ENCODE measurements around the gene TCF7L1. TPM values are rescaled to one million over a fixed set of nuclear protein-coding genes. Genes with fewer than 3 reads are reported as not detected.

Gene TCF7L1
- total RNA-seq, 2 experiments from 2014 or later: not detected

DNA sequence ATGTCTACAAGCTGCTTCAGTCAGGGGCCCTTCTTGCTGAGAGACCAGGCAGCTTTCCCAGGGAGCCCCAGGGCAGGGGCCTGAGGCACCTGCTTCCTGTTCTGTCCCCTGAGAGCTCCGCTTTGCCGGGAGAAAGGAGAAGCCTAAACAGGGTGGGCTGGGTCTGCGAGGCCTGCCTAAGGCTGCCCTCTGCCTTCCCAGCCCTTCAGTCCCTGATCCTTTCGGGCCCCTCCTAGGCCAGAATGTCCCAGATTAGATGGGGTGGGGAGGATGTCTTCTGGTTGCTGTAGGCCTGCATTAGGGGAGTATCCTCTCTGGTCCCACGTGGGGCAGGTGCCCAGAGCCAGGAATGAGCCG lies 122.2 kb downstream of the TCF7L1 start:
- no peaks in the 10 kb centered on the region for H3K36me3 ChIP-seq (ENCODE audit: insufficient read depth, low read length)
- no peaks in the 10 kb centered on the region for H3K9me3 Mint-ChIP-seq
- POLR2A ChIA-PET: no interaction called here
- no peaks in the 10 kb centered on the region for H3K9me3 ChIP-seq (ENCODE audit: control insufficient read depth in 1 of 2, insufficient read depth in 1 of 2, low read length in 2 of 2)
- no peaks in the 10 kb centered on the region for H3K4me1 ChIP-seq (ENCODE audit: insufficient read depth, low read length)
- CTCF ChIA-PET: no interaction called here
- ATAC-seq (ENCODE audit: poor library complexity) (no peak), DNase-seq (no peak)
- no peak overlapping the region for H3K27ac ChIP-seq (ENCODE audit: low read depth in 1 of 2, low read length in 2 of 2)
- no peak overlapping the region for H3K27ac Mint-ChIP-seq
- H3K27me3 Mint-ChIP-seq: no peaks in the 10 kb centered on the region
- H3K4me1 Mint-ChIP-seq (ENCODE audit: low read depth): no peaks in the 10 kb centered on the region
- TF ChIP-seq, protein P1, sequence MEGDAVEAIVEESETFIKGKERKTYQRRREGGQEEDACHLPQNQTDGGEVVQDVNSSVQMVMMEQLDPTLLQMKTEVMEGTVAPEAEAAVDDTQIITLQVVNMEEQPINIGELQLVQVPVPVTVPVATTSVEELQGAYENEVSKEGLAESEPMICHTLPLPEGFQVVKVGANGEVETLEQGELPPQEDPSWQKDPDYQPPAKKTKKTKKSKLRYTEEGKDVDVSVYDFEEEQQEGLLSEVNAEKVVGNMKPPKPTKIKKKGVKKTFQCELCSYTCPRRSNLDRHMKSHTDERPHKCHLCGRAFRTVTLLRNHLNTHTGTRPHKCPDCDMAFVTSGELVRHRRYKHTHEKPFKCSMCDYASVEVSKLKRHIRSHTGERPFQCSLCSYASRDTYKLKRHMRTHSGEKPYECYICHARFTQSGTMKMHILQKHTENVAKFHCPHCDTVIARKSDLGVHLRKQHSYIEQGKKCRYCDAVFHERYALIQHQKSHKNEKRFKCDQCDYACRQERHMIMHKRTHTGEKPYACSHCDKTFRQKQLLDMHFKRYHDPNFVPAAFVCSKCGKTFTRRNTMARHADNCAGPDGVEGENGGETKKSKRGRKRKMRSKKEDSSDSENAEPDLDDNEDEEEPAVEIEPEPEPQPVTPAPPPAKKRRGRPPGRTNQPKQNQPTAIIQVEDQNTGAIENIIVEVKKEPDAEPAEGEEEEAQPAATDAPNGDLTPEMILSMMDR (IDR thresholded peaks at IDR 0.05): no peak
- H3K27me3 ChIP-seq (ENCODE audit: control insufficient read depth in 1 of 2, insufficient read depth in 2 of 2, low read length in 2 of 2): no peaks in the 10 kb centered on the region
- H3K4me3 ChIP-seq (ENCODE audit: low read length): no peak overlapping the region
- no peaks in the 10 kb centered on the region for H3K36me3 Mint-ChIP-seq (ENCODE audit: low read depth)
- no peak overlapping the region for H3K4me3 Mint-ChIP-seq
- intact Hi-C loops (cut with DNase I, micrococcal nuclease): no loop called here

GRCh38 chr2:85255813-85256594 lies 122.8 kb downstream of the TCF7L1 start:
- CTCF ChIA-PET: no interaction called here
- no peak for ATAC-seq (ENCODE audit: poor library complexity)
- POLR2A ChIA-PET: no interaction called here

GRCh38 chr2:85257359-85257969 lies 124.3 kb downstream of the TCF7L1 start:
- Mint-ChIP-seq H3K36me3 (ENCODE audit: low read depth) (no peaks in the 10 kb centered on the region), H3K9me3 (no peaks in the 10 kb centered on the region), H3K27me3 (no peaks in the 10 kb centered on the region), H3K4me3 (no peak overlapping the region), H3K27ac (no peak overlapping the region), H3K4me1 (ENCODE audit: low read depth) (no peaks in the 10 kb centered on the region)
- ATAC-seq (ENCODE audit: poor library complexity): no peak
- POLR2A ChIA-PET: no interaction called here
- TF ChIP-seq, protein P1 (IDR thresholded peaks at IDR 0.05): no peak
- DNase-seq: no peak
- intact Hi-C loops (cut with DNase I, micrococcal nuclease): no loop called here
- Histone ChIP-seq H3K9me3 (ENCODE audit: control insufficient read depth in 1 of 2, insufficient read depth in 1 of 2, low read length in 2 of 2) (no peaks in the 10 kb centered on the region), H3K4me1 (ENCODE audit: insufficient read depth, low read length) (no peaks in the 10 kb centered on the region), H3K27me3 (ENCODE audit: control insufficient read depth in 1 of 2, insufficient read depth in 2 of 2, low read length in 2 of 2) (no peaks in the 10 kb centered on the region), H3K4me3 (ENCODE audit: low read length) (no peak overlapping the region), H3K36me3 (ENCODE audit: insufficient read depth, low read length) (no peaks in the 10 kb centered on the region), H3K27ac (ENCODE audit: low read depth in 1 of 2, low read length in 2 of 2) (no peak overlapping the region)
- CTCF ChIA-PET: no interaction called here

More at GRCh38 chr2:85255813-85256594, 122.8 kb downstream of the TCF7L1 start:
- Histone ChIP-seq H3K4me1 (ENCODE audit: insufficient read depth, low read length) (no peaks in the 10 kb centered on the region), H3K4me3 (ENCODE audit: low read length) (no peak overlapping the region), H3K36me3 (ENCODE audit: insufficient read depth, low read length) (no peaks in the 10 kb centered on the region), H3K27ac (ENCODE audit: low read depth in 1 of 2, low read length in 2 of 2) (no peak overlapping the region), H3K27me3 (ENCODE audit: control insufficient read depth in 1 of 2, insufficient read depth in 2 of 2, low read length in 2 of 2) (no peaks in the 10 kb centered on the region), H3K9me3 (ENCODE audit: control insufficient read depth in 1 of 2, insufficient read depth in 1 of 2, low read length in 2 of 2) (no peaks in the 10 kb centered on the region)
- Mint-ChIP-seq H3K27me3 (no peaks in the 10 kb centered on the region), H3K27ac (no peak overlapping the region), H3K9me3 (no peaks in the 10 kb centered on the region), H3K4me3 (no peak overlapping the region), H3K4me1 (ENCODE audit: low read depth) (no peaks in the 10 kb centered on the region), H3K36me3 (ENCODE audit: low read depth) (no peaks in the 10 kb centered on the region)
- DNase-seq: no peak
- intact Hi-C loops (cut with DNase I, micrococcal nuclease): no loop called here
- TF ChIP-seq, protein P1 (IDR thresholded peaks at IDR 0.05): no peak
